HEK293T (cell line): Measurements from ENCODE around the gene IL17C.
"Not testable (repeated sequence)": the region's sequence is repeated elsewhere in the genome, so short reads cannot be mapped to it uniquely, and the experiment has no call there.

ENCODE experiments used
- CTCF ChIA-PET: fragments of 350-600 bp; formaldehyde crosslinking; extraction: SDS; loops from one replicate; lab custom pipeline; 2021; ENCODE audit warnings: antibody characterized with exemption, inconsistent platforms; lab: Yijun Ruan, JAX
- POLR2A ChIA-PET: fragments of 350-600 bp; formaldehyde crosslinking; extraction: SDS; loops from one replicate; lab custom pipeline; 2020; ENCODE audit warnings: antibody characterized with exemption, inconsistent platforms; lab: Yijun Ruan, JAX
- DNase-seq: peaks from one replicate; pipeline ENCODE4 v3.0.0; 2012; ENCODE audit warnings: mixed read lengths; ENCODE audit errors: extremely low spot score
- ARNT ChIP-seq: fragments of 450-650 bp; IDR thresholded peaks from 2 replicates; pipeline ENCODE4 v1.6.1; 2017; ENCODE audit warnings: mild to moderate bottlenecking
- BHLHE40 ChIP-seq: fragments of 450-650 bp; IDR thresholded peaks from 2 replicates; pipeline ENCODE4 v1.6.1; 2016; ENCODE audit warnings: mild to moderate bottlenecking, moderate library complexity, borderline replicate concordance
- CTBP1 ChIP-seq: fragments of 450-650 bp; IDR thresholded peaks from 2 replicates; pipeline ENCODE4 v1.6.1; 2016; ENCODE audit warnings: borderline replicate concordance
- ELF4 ChIP-seq: fragments of 450-650 bp; IDR thresholded peaks from 2 replicates; pipeline ENCODE4 v1.6.1; 2017; ENCODE audit warnings: antibody characterized with exemption
- FOXA1 ChIP-seq: fragments of 450-650 bp; IDR thresholded peaks from 2 replicates; pipeline ENCODE4 v1.6.1; 2016; ENCODE audit warnings: mild to moderate bottlenecking
- FOXK2 ChIP-seq: fragments of 450-650 bp; IDR thresholded peaks from 2 replicates; pipeline ENCODE4 v1.6.1; 2016; ENCODE audit warnings: mild to moderate bottlenecking
- FOXM1 ChIP-seq: fragments of 450-650 bp; IDR thresholded peaks from 2 replicates; pipeline ENCODE4 v1.6.1; 2017; ENCODE audit warnings: mild to moderate bottlenecking, borderline replicate concordance
- HDGF ChIP-seq: fragments of 450-650 bp; IDR thresholded peaks from 2 replicates; pipeline ENCODE4 v1.6.1; 2017; ENCODE audit warnings: antibody characterized with exemption, borderline replicate concordance
- L3MBTL2 ChIP-seq: fragments of 450-650 bp; conservative IDR thresholded peaks from 2 replicates; pipeline ENCODE4 v1.6.1; 2016; ENCODE audit warnings: mild to moderate bottlenecking
- LEF1 ChIP-seq: fragments of 450-650 bp; IDR thresholded peaks from 2 replicates; pipeline ENCODE4 v1.6.1; 2017; ENCODE audit warnings: mild to moderate bottlenecking, borderline replicate concordance
- NFRKB ChIP-seq: fragments of 450-650 bp; IDR thresholded peaks from 2 replicates; pipeline ENCODE4 v1.6.1; 2016; ENCODE audit warnings: mild to moderate bottlenecking, moderate library complexity
- PKNOX1 ChIP-seq: fragments of 450-650 bp; IDR thresholded peaks from 2 replicates; pipeline ENCODE4 v1.6.1; 2016
- SP1 ChIP-seq: fragments of 450-650 bp; IDR thresholded peaks from 2 replicates; pipeline ENCODE4 v1.6.1; 2017
- SUZ12 ChIP-seq: fragments of 450-650 bp; IDR thresholded peaks from 2 replicates; pipeline ENCODE4 v1.6.1; 2016; ENCODE audit warnings: mild to moderate bottlenecking
- TARDBP ChIP-seq: fragments of 450-650 bp; IDR thresholded peaks from 2 replicates; pipeline ENCODE4 v1.6.1; 2016
- ZNF384 ChIP-seq: fragments of 450-650 bp; IDR thresholded peaks from 2 replicates; pipeline ENCODE4 v1.6.1; 2016

Gene IL17C

GRCh38 chr16:88667461-88667860, 29.1 kb downstream of the IL17C start:
- ChIA-PET CTCF (interaction anchor here (0.6 kb wide), 1 partner anchor 10 kb away, joined by 4 read pairs; no protein-coding TSS in a partner anchor), POLR2A (no interaction called here)
- DNase-seq = no peak
- no peak for TF ChIP-seq LEF1
- TF ChIP-seq TARDBP = no peak
- TF ChIP-seq SP1 = no peak
- no peak for TF ChIP-seq FOXK2
- no peak for TF ChIP-seq CTBP1
- TF ChIP-seq SUZ12 = no peak
- no peak for TF ChIP-seq FOXM1
- TF ChIP-seq BHLHE40 = no peak
- no peak for TF ChIP-seq L3MBTL2

GRCh38 chr16:88669493-88669892, 31.1 kb downstream of the IL17C start:
- POLR2A ChIA-PET, DNase-seq, CTCF ChIA-PET: not testable (repeated sequence)

GRCh38 chr16:88669980-88670379, 31.6 kb downstream of the IL17C start:
- POLR2A ChIA-PET = no interaction called here
- TF ChIP-seq FOXK2 (no peak), L3MBTL2 (no peak), FOXM1 (no peak), TARDBP (no peak), ELF4 (no peak), SP1 (no peak), ARNT (no peak), SUZ12 (no peak), LEF1 (no peak), NFRKB (no peak), CTBP1 (no peak), PKNOX1 (no peak)
- DNase-seq = no peak
- CTCF ChIA-PET = no interaction called here

- CTCF ChIA-PET = no interaction called here
- TF ChIP-seq ZNF384 = no peak
- TF ChIP-seq CTBP1 = no peak
- TF ChIP-seq FOXK2 = no peak
- no peak for TF ChIP-seq BHLHE40
- TF ChIP-seq PKNOX1 = no peak
- TF ChIP-seq NFRKB = no peak
- POLR2A ChIA-PET = interaction anchor here (1.1 to 2.6 kb wide), 2 partner anchors 8 to 9 kb away, joined by 3 to 15 read pairs; partner anchors contain the start of gene MVD
- no peak for DNase-seq
These were observed 33.4 kb downstream of the IL17C start for GRCh38 chr16:88671806-88672205.

GRCh38 chr16:88672776-88673175, 34.4 kb downstream of the IL17C start:
- DNase-seq = peak; percentile 56
- ChIA-PET POLR2A (interaction anchor here (2.6 kb wide), 1 partner anchor 9 kb away, joined by 15 read pairs; the partner anchor contains the start of gene MVD), CTCF (interaction anchor here (1.1 kb wide), 2 partner anchors 13 to 26 kb away, joined by 3 read pairs; no protein-coding TSS in a partner anchor)
- no peak for TF ChIP-seq HDGF
- peak; percentile 80 for TF ChIP-seq PKNOX1

GRCh38 chr16:88673716-88674379, 35.5 kb downstream of the IL17C start:
- ChIA-PET CTCF (interaction anchor here (1.1 kb wide), 2 partner anchors 12 to 25 kb away, joined by 3 read pairs; no protein-coding TSS in a partner anchor), POLR2A (interaction anchor here (2.6 kb wide), 1 partner anchor 10 kb away, joined by 15 read pairs; the partner anchor contains the start of gene MVD)
- no peak for DNase-seq
- TF ChIP-seq ARNT = no peak
- TF ChIP-seq FOXK2 = no peak
- no peak for TF ChIP-seq ELF4
- TF ChIP-seq NFRKB = no peak
- no peak for TF ChIP-seq SP1
- TF ChIP-seq SUZ12 = no peak
- TF ChIP-seq LEF1 = no peak
- no peak for TF ChIP-seq CTBP1
- TF ChIP-seq TARDBP = no peak
- no peak for TF ChIP-seq FOXA1
- no peak for TF ChIP-seq FOXM1
- no peak for TF ChIP-seq BHLHE40
- TF ChIP-seq HDGF = no peak
- no peak for TF ChIP-seq PKNOX1
- no peak for TF ChIP-seq L3MBTL2
- no peak for TF ChIP-seq ZNF384
